GM18508 (cell line): ENCODE measurements around the gene CDK7.

Experiments used
- ATAC-seq: cut with Tn5 transposase; IDR thresholded peaks from one replicate; pipeline ENCODE4 v1.9.1; 2021; ENCODE audit warnings: moderate number of reproducible peaks; ENCODE audit not compliant: insufficient read depth, unreplicated experiment

CDK7 gene

GRCh38 chr5:69285448-69286116, 50.9 kb downstream of the CDK7 start:
- no peak for ATAC-seq

GRCh38 chr5:69288069-69288468, 53.4 kb downstream of the CDK7 start:
- no peak for ATAC-seq

- no peak for ATAC-seq
These were observed 54.0 kb downstream of the CDK7 start for GRCh38 chr5:69288688-69289087.

- ATAC-seq, result no peak
These were observed 57.6 kb downstream of the CDK7 start for GRCh38 chr5:69292306-69292705.

- ATAC-seq, result no peak
These were observed 59.2 kb downstream of the CDK7 start for GRCh38 chr5:69293882-69294281.

GRCh38 chr5:69295088-69295754, 60.5 kb downstream of the CDK7 start:
- no peak for ATAC-seq

GRCh38 chr5:69299625-69300024, 64.9 kb downstream of the CDK7 start:
- no peak for ATAC-seq

GRCh38 chr5:69300537-69301203, 66.0 kb downstream of the CDK7 start:
- no peak for ATAC-seq

- no peak for ATAC-seq
These were observed 70.8 kb downstream of the CDK7 start for GRCh38 chr5:69305512-69305911.

GRCh38 chr5:69308046-69308553, 73.4 kb downstream of the CDK7 start:
- ATAC-seq, result no peak

GRCh38 chr5:69309380-69309779, 74.7 kb downstream of the CDK7 start:
- ATAC-seq, result no peak

- no peak for ATAC-seq
These were observed 77.9 kb downstream of the CDK7 start for GRCh38 chr5:69312459-69313160.

- no peak for ATAC-seq
These were observed 78.7 kb downstream of the CDK7 start for GRCh38 chr5:69313428-69313827.

- ATAC-seq, result no peak
These were observed 81.3 kb downstream of the CDK7 start for GRCh38 chr5:69315972-69316371.

- ATAC-seq, result no peak
These were observed 82.7 kb downstream of the CDK7 start for GRCh38 chr5:69317391-69317790.

- no peak for ATAC-seq
These were observed 91.7 kb downstream of the CDK7 start for GRCh38 chr5:69326365-69326764.
